T-helper 22 cell (primary cell): Measurements from ENCODE around the gene PFN2.
"Not testable (repeated sequence)": the region's sequence is repeated elsewhere in the genome, so short reads cannot be mapped to it uniquely, and the experiment has no call there.

Experiments used
- DNase-seq: peaks from one replicate; pipeline ENCODE4 v3.0.0-alpha.2; 2020; ENCODE audit warnings: low read depth

Gene PFN2

DNA sequence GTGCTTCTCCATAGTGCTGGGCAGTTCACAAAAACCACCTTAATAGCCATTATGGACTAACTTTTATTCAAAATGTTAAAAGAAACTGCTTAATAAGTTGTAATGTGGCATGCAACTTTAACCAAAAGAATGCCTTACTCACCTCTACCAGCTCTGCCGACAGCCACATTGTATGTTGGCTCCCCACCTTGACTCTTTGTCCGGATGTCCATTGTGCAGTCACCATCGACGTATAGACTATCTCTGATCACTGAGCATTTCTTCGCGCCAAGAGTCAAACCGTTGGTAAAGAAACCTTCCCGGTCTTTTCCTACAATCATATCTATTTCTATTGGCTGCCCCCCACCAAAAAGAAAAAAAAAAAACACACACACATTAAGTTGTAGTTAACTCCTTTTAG is 2.5 kb downstream of the PFN2 start:
- no peak for DNase-seq

DNA sequence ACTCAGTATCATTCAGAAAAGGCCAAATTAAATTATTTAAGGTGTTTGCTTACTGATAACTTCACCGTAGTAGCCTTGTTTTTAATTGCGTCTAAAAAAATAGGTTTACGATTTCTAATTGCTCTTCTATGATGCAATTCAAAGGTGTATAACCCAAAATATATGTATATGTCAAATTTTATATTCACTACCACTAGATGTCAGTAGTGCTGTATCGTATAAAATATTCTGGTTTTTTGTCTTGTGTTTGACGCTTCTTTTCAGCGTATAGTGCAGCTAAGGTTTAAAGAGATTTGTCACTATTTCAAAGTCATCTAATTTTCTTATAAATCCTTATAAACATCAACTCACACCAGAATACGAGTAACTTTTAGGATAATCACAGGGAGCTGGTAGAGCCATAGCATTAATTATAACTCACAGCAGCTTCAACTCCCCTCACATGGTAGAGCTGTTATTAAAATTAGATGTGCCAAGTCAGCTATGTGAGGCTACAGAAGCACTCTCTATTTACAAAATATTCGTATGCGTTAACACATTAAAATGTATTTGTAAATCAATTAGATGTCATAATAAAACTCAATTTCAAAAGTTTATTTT is 3.5 kb downstream of the PFN2 start:
- DNase-seq: no peak

- no peak for DNase-seq
Observed at GRCh38 chr3:149965278-149965677, 5.4 kb downstream of the PFN2 start.

GRCh38 chr3:149964291-149964690 is 6.4 kb downstream of the PFN2 start:
- no peak for DNase-seq

- DNase-seq: no peak
Observed at GRCh38 chr3:149963485-149963884, 7.2 kb downstream of the PFN2 start.

GRCh38 chr3:149959443-149959842 is 11.3 kb downstream of the PFN2 start:
- DNase-seq: no peak

DNA sequence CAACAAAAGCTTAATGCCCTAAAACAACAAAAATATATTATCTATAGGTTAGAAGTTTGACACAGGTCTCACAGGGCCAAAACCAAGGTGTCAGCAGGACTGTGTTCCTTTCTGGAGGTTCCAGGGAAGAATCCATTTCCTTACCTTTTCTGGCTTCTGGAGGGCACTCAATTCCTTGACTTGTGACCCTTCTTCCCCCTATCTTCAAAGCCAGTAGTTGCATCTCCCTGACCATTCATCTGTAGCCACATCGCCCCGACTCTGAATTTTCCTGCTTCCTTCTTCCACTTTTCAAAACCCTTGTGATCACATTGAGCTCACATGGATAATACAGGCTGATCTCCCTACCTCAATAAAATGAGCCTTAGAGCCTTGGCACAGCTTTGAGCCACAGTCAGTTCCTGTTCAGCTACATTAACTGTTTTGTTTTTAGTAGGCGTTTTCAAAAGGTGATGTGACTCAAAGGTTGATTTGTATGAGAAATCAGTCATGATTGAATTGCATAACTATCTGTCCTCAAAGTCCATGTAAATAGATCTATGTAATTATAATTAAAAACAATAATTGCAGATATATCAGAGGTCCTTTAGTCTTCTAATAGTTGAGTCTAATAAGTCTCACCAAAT is 12.4 kb downstream of the PFN2 start:
- DNase-seq: no peak

GRCh38 chr3:149957361-149958125 is 13.2 kb downstream of the PFN2 start:
- DNase-seq: no peak

DNA sequence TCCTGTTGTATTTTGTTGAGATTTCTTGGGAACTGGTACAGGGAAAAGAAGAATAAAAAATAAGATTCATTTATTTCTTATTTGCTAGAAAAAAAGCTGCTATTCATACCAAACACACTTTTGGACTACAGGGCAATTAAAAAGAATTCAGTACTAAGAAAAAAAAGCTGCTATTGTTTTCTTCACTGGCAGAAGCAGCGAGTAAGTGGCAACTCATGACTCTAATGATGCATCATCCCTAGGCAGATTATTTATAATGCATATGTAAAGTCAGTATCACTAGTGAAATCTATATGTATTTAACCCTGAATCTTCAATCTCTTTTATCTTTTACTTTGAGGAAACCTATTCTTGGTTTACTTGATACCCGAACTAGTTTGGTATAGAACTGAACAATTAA is 15.2 kb downstream of the PFN2 start:
- DNase-seq: no peak

DNA sequence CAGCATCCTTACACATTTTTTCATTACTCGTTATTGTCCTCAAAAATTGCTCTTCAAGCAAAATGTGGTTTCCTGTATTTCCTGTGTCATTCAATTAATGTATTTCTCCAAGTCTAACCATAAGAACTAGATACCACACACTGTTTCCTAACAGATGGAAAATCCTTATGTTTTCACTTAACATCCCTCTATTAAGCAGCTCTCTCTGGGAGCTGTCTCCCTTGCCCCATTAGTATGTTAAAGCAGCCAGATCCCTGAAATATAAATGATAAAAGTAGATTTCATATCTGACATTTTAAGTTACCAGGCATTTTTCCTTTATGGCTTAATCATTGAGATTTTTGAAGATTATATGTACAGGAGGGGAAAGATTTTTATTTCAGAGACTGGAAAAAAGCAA is 15.9 kb downstream of the PFN2 start:
- DNase-seq: no peak

DNA sequence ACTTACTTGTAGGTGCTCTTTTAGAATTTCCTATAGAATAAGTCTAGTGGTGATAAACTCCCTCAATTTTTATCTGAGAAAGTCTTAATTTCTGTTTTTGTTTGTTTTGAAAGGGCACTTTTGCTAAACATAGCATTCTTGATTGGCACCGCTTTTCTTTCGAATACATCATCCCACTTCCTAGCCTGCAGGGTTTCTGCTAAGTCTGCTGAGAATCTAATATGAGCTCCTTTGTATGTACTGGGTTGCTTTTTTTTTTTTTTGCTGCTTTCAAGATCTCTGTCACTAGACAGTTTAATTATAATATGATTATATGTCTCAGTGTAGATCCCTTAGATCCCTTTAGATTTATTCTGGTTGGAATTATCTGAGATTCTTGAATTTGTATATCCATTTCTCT is 21.5 kb downstream of the PFN2 start:
- no peak for DNase-seq

DNA sequence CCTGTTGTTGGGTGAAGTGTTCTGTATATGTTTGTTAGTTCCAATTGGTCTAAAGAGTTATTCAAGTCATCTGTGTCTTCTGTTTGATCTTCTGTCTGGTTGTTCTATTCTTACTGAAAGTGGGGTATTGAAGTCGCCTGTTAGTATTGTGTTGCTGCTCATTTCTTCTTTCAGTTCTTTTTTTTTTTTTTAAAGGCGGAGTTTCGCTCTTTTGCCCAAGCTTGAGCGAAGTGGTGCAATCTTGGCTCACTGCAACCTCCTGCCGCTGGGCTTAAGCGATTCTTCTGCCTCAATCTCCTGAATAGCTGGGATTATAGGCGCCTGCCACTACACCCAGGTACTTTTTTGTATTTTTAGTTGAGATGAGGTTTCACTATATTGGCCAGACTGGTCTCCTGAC is 23.5 kb downstream of the PFN2 start:
- DNase-seq: no peak

- not testable (repeated sequence) for DNase-seq
Observed at GRCh38 chr3:149943966-149944365, 26.7 kb downstream of the PFN2 start.

- no peak for DNase-seq
Observed at GRCh38 chr3:149942409-149942808, 28.3 kb downstream of the PFN2 start.

DNA sequence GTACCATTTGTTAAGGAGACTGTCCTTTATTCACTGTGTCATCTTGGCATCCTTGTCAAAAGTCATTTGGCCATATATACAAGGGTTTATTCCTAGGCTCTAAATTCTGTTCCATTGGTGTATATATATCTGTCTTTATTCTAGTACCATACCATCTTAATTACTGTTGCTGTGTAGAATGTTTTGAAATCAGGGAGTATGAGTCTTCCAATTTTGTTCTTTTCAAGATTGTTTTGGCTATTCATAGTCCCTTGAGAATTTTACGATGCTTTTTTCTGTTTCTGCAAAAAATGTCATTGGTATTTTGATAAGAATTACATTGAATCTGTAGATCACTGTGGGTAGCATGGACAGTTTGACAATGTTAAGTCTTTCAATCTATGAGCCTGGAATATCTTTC is 28.7 kb downstream of the PFN2 start:
- DNase-seq: no peak

- DNase-seq: no peak
Observed at GRCh38 chr3:149941186-149941585, 29.5 kb downstream of the PFN2 start.

GRCh38 chr3:149938392-149939055 is 32.2 kb downstream of the PFN2 start:
- not testable (repeated sequence) for DNase-seq

- DNase-seq: peak; percentile 12
Observed at GRCh38 chr3:149936812-149937230, 33.9 kb downstream of the PFN2 start.

DNA sequence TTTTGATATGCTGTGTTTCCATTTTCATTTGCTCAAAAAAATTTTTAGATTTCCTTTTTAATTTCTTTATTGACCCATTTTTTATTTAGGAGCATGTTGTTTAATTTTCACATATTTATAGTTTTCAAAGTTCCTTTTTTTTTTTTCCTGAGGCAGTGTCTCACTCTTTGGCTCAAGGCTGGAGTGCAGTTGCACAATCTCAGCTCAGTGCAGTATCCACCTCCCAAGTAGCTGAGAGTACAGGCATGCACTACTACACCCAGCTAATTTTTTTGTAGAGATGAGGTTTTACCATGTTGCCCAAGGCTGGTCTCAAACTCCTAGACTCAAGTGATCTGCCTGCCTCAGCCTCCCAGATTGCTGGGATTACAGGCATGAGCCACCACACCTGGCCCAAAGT is 36.2 kb downstream of the PFN2 start:
- no peak for DNase-seq

DNA sequence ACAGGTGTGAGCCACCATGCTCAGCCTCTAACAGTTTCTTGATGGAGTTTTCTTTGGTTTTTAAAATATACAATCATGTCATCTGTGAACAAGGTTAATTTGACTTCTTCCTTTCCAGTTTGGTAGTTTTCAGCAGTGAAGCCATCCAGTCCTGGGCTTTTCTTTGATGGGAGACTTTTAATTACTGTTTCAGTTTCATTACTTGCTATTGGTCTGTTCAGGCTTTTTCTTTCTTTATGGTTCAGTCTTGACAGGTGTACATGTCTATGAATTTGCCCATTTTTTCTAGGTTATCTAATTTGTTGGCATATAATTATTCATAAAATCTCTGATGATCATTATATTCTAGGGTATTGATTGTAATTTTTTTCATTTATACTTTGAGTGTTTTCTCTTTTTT is 36.8 kb downstream of the PFN2 start:
- no peak for DNase-seq

DNA sequence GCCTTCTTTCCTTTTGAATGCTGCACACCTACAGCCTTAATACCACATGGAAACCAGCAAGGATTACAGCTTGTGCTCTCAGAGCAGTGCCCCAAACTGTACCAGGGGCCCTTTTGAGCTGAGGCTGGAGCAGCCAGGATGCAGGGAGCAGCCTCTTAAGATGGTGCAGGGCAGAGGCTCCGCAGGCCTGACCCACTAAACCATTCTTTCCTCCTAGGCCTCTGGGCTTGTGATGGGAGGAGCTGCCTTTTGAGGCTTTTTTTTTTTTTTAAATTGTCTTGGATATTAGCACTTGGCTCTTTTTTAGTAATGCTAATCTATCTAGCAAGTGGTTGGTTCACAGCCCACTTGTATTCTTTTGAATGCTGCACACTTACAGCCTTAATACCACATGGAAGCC is 37.7 kb downstream of the PFN2 start:
- DNase-seq: no peak

GRCh38 chr3:149920119-149920518 is 50.6 kb downstream of the PFN2 start:
- DNase-seq: no peak

- DNase-seq: no peak
Observed at GRCh38 chr3:149919509-149919908, 51.2 kb downstream of the PFN2 start.
